ENCODE data around the gene TMEM52B.
"Not testable (repeated sequence)": the region's sequence is repeated elsewhere in the genome, so short reads cannot be mapped to it uniquely, and the experiment has no call there.

Gene TMEM52B

GRCh38 chr12:10171973-10172728 lies 6.7 kb upstream of the TMEM52B start, which contains the start of gene OLR1:
OLR1 (minus strand) TSS chr12:10172132; CDS start chr12:10172077, 55 bp downstream.
- DNase-seq = peak in 1 of 2 experiments; percentile 3

- DNase-seq = no peak
Measured at GRCh38 chr12:10174986-10175614, 3.7 kb upstream of the TMEM52B start.

- no peak for DNase-seq
Measured at GRCh38 chr12:10175846-10176636, 2.8 kb upstream of the TMEM52B start.

DNA sequence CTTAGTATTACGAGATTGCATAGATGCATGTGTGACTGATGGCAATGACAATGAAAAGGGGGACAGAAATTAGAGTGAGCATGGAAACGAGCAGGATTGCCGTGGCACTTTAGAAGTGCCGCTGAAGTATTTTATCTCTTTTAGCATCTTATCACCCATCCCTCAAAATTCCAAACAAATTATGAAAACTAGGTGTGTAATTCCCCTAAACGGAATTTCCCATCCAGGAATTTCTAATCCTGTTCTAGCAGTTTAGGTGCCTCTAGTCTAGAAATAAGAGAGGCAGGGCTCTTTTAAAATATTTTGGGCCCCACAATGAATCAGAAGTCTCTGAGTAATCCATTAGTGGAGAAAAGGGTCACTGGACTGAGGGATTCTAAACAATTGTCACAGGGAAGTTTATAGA lies 947 bp downstream of the TMEM52B start:
- DNase-seq = no peak

GRCh38 chr12:10182354-10183049 lies 3.7 kb downstream of the TMEM52B start:
- DNase-seq = peak; percentile 73 to 78

GRCh38 chr12:10184261-10184843 lies 5.5 kb downstream of the TMEM52B start:
- peak; percentile 7 to 12 for DNase-seq

DNA sequence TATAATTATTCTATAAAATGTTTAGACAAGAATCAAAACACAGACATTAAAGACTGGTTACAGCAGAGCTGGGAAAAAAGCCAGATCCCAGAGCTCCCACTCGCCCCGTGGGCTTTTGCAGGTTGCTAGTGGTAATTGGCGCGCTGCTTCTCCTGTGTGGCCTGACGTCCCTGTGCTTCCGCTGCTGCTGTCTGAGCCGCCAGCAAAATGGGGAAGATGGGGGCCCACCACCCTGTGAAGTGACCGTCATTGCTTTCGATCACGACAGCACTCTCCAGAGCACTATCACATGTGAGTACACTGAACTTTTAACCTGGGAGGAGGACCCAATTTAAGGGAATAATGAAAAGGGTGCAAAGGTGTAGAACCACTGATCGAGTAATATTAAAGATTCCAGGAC lies 7.5 kb downstream of the TMEM52B start:
- DNase-seq = no peak

GRCh38 chr12:10186958-10187357 lies 8.1 kb downstream of the TMEM52B start:
- not testable (repeated sequence) for DNase-seq

GRCh38 chr12:10189653-10190052 lies 10.8 kb downstream of the TMEM52B start:
- DNase-seq = no peak

GRCh38 chr12:10190558-10191388 lies 11.9 kb downstream of the TMEM52B start:
- peak; percentile 74 to 77 for DNase-seq

DNA sequence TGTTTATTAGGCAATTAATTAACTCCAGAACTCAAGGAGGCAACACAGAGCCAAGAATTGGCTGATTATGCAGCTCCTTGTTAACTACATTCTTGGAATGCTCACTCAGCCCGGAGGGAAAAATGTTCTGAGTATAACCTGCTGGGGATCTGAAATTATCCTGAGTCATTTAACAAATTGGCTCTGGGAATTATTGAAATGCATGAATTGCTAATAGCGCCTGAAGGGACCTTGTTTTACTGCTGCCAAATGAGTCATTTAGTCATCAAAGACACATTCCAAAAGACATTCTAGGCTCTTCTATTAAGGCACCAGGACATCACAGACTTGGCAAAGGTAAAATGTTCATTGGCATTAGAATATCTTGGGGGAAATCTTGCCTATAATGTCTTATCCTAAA lies 13.0 kb downstream of the TMEM52B start:
- no peak for DNase-seq

DNA sequence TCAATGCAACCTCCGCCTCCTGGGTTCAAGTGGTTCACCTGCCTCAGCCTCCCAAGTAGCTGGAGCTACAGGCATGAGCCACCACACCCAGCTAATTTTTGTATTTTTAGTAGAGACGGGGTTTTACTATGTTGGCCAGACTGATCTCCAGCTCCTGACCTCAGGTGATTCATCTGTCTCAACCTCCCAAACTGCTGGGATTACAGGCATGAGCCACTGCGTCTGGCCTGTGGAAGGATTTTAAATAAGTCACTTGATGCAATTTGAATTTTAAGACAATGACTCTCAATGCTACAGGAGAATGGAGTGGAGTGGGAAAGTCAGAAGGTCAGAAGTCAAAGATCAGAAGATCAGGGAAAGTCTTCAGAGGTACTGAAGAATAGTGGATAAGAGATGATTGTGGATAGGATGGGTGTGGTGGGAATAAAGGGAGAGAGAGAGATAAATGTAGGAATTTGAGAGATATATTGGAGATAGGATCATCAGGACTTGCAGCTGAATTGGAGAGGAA lies 15.4 kb downstream of the TMEM52B start:
- no peak for DNase-seq

DNA sequence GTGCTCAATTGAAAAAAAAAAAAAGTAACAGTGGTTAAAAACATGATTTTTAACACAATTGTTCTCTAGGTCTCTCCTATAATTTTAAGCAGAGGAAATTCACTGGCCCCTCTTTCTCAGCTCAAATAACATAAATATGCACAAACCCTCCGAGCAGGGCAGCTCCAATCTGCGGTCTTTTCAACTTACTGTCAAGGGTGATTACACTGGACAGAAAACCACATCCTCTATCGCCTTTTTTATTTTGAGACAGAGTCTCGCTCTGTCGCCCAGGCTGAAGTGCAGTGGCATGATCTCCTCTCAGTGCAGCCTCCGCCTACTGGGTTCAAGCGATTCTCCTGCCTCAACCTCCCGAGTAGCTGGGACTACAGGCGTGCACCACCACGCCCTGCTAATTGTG lies 17.4 kb downstream of the TMEM52B start:
- DNase-seq = peak; percentile 22 to 44

DNA sequence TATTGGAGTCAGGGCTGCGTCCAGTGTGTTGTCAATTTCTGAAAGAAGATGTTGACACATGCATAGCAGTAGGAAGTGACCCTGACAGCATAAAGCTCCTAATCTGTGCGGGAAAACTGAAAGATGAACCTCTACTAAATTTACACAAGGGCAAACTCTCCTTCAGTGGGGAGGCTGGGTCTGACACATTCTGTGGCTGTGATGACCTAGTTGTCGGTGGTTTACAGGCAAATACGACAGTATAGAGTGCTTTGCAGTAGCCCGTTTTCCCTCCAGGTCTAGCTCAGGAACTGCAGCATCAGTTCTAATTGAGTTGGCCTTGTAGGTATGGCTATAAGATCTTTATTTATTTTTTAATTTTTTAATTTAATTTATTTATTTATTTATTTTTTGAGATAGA lies 19.0 kb downstream of the TMEM52B start:
- no peak for DNase-seq

- DNase-seq = not testable (repeated sequence)
Measured at GRCh38 chr12:10204495-10204894, 25.7 kb downstream of the TMEM52B start.

DNA sequence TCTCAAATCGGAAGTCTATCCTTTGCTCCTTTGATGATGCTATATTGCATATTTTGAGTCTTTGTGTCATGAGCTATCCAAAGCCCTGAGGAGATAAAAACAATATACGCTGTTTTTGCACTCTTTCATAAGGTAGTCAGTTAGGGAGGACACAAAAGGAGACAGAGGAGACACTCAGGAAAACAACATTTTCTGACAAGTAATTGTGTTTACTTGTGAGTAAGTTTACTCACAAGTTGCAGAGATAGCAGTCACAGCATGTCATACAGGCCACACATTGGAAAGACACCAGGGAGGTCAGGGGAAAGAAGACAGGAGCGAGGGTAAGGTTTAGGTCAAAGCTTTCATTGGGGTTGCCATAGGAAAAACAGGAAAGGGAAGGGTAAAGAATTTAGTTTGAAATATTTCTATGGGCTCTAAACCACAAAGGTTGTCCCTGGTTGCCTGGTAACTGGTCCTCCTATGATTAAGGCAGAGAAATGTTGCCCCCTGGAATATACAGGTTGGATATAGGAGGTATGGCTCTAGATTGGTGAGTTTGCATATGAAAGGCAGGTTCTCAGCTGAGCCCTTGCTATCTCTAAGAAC lies 26.5 kb downstream of the TMEM52B start:
- no peak for DNase-seq

DNA sequence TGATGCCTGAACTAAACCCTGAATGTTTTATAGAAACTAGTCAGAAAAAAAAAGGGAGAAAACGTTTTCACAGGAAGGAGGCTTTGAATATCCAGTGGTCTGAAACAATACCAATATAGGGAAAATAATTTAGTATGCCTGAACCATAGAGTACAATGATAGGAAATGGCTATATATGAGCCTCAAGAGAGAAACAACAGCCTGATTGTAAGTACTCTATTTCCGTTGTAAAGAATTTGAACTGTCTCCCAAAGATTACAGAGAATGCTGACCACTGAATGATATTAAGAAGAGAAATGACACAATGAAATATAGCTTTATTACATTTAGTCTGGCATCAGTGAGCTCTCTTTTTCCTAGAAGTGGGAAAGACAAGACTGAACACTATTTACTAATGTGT lies 28.3 kb downstream of the TMEM52B start:
- no peak for DNase-seq

GRCh38 chr12:10210225-10210624 lies 31.4 kb downstream of the TMEM52B start:
- DNase-seq = no peak

GRCh38 chr12:10211101-10211939 lies 32.5 kb downstream of the TMEM52B start:
- no peak for DNase-seq

All from AML-193 (cell line).